ENCODE results near the gene F11.

The F11 gene

GRCh38 chr4:186285147-186285546 lies 19.2 kb downstream of the F11 start:
- H3K27ac ChIP-seq (ENCODE audit: low read depth, low read length, poor library complexity, severe bottlenecking): no peak overlapping the region
- H3K4me2 ChIP-seq (ENCODE audit: low read length): no peak overlapping the region
- H3F3A ChIP-seq (ENCODE audit: insufficient read depth, low read length): no peaks in the 10 kb centered on the region
- H3K27me3 ChIP-seq (ENCODE audit: insufficient read depth, low read length): no peaks in the 10 kb centered on the region
- no peaks in the 10 kb centered on the region for H4K20me1 ChIP-seq (ENCODE audit: insufficient read depth, low read length)
- no peaks in the 10 kb centered on the region for H3K4me1 ChIP-seq (ENCODE audit: insufficient read depth, low read length, severe bottlenecking)
- H2AFZ ChIP-seq (ENCODE audit: low read length): no peak overlapping the region
- TF ChIP-seq CTCF (IDR thresholded peaks at IDR 0.05; ENCODE audit: low read length) (no peak), EZH2 (IDR thresholded peaks at IDR 0.05; ENCODE audit: borderline replicate concordance, low read length) (no peak)
- H3K9me3 ChIP-seq (ENCODE audit: low read length): no peaks in the 10 kb centered on the region
- H3K9ac ChIP-seq (ENCODE audit: low read length): no peak overlapping the region
- H3K4me3 ChIP-seq (ENCODE audit: low read depth, low read length, poor library complexity, severe bottlenecking): no peak overlapping the region
- no peaks in the 10 kb centered on the region for H3K79me2 ChIP-seq (ENCODE audit: insufficient read depth, low read length)
- H3K36me3 ChIP-seq (ENCODE audit: insufficient read depth, low read length): no peaks in the 10 kb centered on the region
- H3K9me2 ChIP-seq (ENCODE audit: low read depth, low read length): no peaks in the 10 kb centered on the region

- H2AFZ ChIP-seq (ENCODE audit: low read length): no peak overlapping the region
- H3K4me2 ChIP-seq (ENCODE audit: low read length): no peak overlapping the region
- no peak overlapping the region for H3K9ac ChIP-seq (ENCODE audit: low read length)
- no peaks in the 10 kb centered on the region for H3F3A ChIP-seq (ENCODE audit: insufficient read depth, low read length)
- no peak overlapping the region for H3K27ac ChIP-seq (ENCODE audit: low read depth, low read length, poor library complexity, severe bottlenecking)
- H3K79me2 ChIP-seq (ENCODE audit: insufficient read depth, low read length): no peaks in the 10 kb centered on the region
- H3K27me3 ChIP-seq (ENCODE audit: insufficient read depth, low read length): no peaks in the 10 kb centered on the region
- no peaks in the 10 kb centered on the region for H3K9me2 ChIP-seq (ENCODE audit: low read depth, low read length)
- no peaks in the 10 kb centered on the region for H4K20me1 ChIP-seq (ENCODE audit: insufficient read depth, low read length)
- H3K9me3 ChIP-seq (ENCODE audit: low read length): no peaks in the 10 kb centered on the region
- no peak overlapping the region for H3K4me3 ChIP-seq (ENCODE audit: low read depth, low read length, poor library complexity, severe bottlenecking)
- H3K36me3 ChIP-seq (ENCODE audit: insufficient read depth, low read length): no peaks in the 10 kb centered on the region
- no peaks in the 10 kb centered on the region for H3K4me1 ChIP-seq (ENCODE audit: insufficient read depth, low read length, severe bottlenecking)
- TF ChIP-seq EZH2 (IDR thresholded peaks at IDR 0.05; ENCODE audit: borderline replicate concordance, low read length): no peak
- no peak for TF ChIP-seq CTCF (IDR thresholded peaks at IDR 0.05; ENCODE audit: low read length)
Measured at GRCh38 chr4:186286581-186286980, 20.6 kb downstream of the F11 start.

GRCh38 chr4:186291256-186291890 lies 25.4 kb downstream of the F11 start:
- H3K36me3 ChIP-seq (ENCODE audit: insufficient read depth, low read length): no peaks in the 10 kb centered on the region
- no peaks in the 10 kb centered on the region for H3F3A ChIP-seq (ENCODE audit: insufficient read depth, low read length)
- no peaks in the 10 kb centered on the region for H3K9me3 ChIP-seq (ENCODE audit: low read length)
- H2AFZ ChIP-seq (ENCODE audit: low read length): no peak overlapping the region
- TF ChIP-seq EZH2 (IDR thresholded peaks at IDR 0.05; ENCODE audit: borderline replicate concordance, low read length) (no peak), CTCF (IDR thresholded peaks at IDR 0.05; ENCODE audit: low read length) (no peak)
- no peaks in the 10 kb centered on the region for H3K79me2 ChIP-seq (ENCODE audit: insufficient read depth, low read length)
- no peaks in the 10 kb centered on the region for H3K4me1 ChIP-seq (ENCODE audit: insufficient read depth, low read length, severe bottlenecking)
- H3K4me3 ChIP-seq (ENCODE audit: low read depth, low read length, poor library complexity, severe bottlenecking): no peak overlapping the region
- H4K20me1 ChIP-seq (ENCODE audit: insufficient read depth, low read length): no peaks in the 10 kb centered on the region
- H3K9me2 ChIP-seq (ENCODE audit: low read depth, low read length): no peaks in the 10 kb centered on the region
- H3K27me3 ChIP-seq (ENCODE audit: insufficient read depth, low read length): no peaks in the 10 kb centered on the region
- no peak overlapping the region for H3K9ac ChIP-seq (ENCODE audit: low read length)
- H3K27ac ChIP-seq (ENCODE audit: low read depth, low read length, poor library complexity, severe bottlenecking): no peak overlapping the region
- H3K4me2 ChIP-seq (ENCODE audit: low read length): no peak overlapping the region

Data from OCI-LY1 (cell line).